Mesenchymal stem cell (in vitro differentiated cells and primary cell): ENCODE data around the gene PEX11A.

ENCODE experiments used
- DNase-seq: peaks from one replicate; pipeline ENCODE4 v3.0.0-alpha.2; 2013
- H2AFZ ChIP-seq: one replicate; pipeline ENCODE4 v1.6.1; 2013; ENCODE audit warnings: low read depth, mild to moderate bottlenecking, control low read depth, inconsistent platforms, low read length, moderate library complexity
- H2AK5ac ChIP-seq: 2 replicates; pipeline ENCODE4 v1.6.1; 2013; ENCODE audit warnings: low read length, moderate library complexity, mild to moderate bottlenecking, inconsistent platforms; ENCODE audit not compliant: severe bottlenecking
- H2BK120ac ChIP-seq: one replicate; pipeline ENCODE4 v1.6.1; 2013; ENCODE audit warnings: low read depth, mild to moderate bottlenecking, inconsistent platforms, low read length, moderate library complexity
- H2BK12ac ChIP-seq, 2 experiments: one replicate each; pipeline ENCODE4 v1.6.1; 2013; ENCODE audit warnings: inconsistent platforms in 2 of 2, low read length in 2 of 2, mild to moderate bottlenecking in 2 of 2, moderate library complexity in 2 of 2, control low read depth in 1 of 2
- H2BK15ac ChIP-seq: one replicate; pipeline ENCODE4 v1.6.1; 2013; ENCODE audit warnings: mild to moderate bottlenecking, low read depth, inconsistent platforms; ENCODE audit not compliant: poor library complexity, severe bottlenecking
- H2BK5ac ChIP-seq: 2 replicates; pipeline ENCODE4 v1.6.1; 2013; ENCODE audit warnings: low read depth, mild to moderate bottlenecking, low read length, control low read depth, inconsistent platforms; ENCODE audit not compliant: poor library complexity, severe bottlenecking
- H3K14ac ChIP-seq, 2 experiments: one replicate each; pipeline ENCODE4 v1.6.1; 2013; ENCODE audit warnings: inconsistent platforms in 2 of 2, low read length in 2 of 2, control low read depth in 1 of 2, mild to moderate bottlenecking in 1 of 2, moderate library complexity in 1 of 2
- H3K18ac ChIP-seq, 2 experiments: one replicate each; pipeline ENCODE4 v1.6.1; 2013; ENCODE audit warnings: inconsistent platforms in 2 of 2, low read length in 2 of 2, control low read depth in 1 of 2, low read depth in 1 of 2, mild to moderate bottlenecking in 1 of 2
- H3K23ac ChIP-seq, 2 experiments: one replicate each; pipeline ENCODE4 v1.6.1; 2013; ENCODE audit warnings: inconsistent platforms in 2 of 2, low read length in 2 of 2, mild to moderate bottlenecking in 2 of 2, moderate library complexity in 2 of 2, control low read depth in 1 of 2
- H3K27ac ChIP-seq: 2 replicates; pipeline ENCODE4 v1.5.1; 2013; ENCODE audit warnings: mild to moderate bottlenecking, moderate library complexity, low read length, control low read depth, inconsistent platforms; ENCODE audit not compliant: poor library complexity, severe bottlenecking
- H3K27me3 ChIP-seq, 2 experiments: 2 replicates each; pipeline versions ENCODE4 v1.6.1 to v1.7.0; 2013; ENCODE audit warnings: low read length in 2 of 2, mild to moderate bottlenecking in 2 of 2, moderate library complexity in 2 of 2, control low read depth in 1 of 2, inconsistent platforms in 1 of 2; ENCODE audit not compliant: control insufficient read depth in 1 of 2, insufficient read depth in 1 of 2
- H3K36me3 ChIP-seq, 2 experiments: 2 replicates each; pipeline versions ENCODE4 v1.6.1 to v1.7.0; 2013; ENCODE audit warnings: low read length in 2 of 2, control low read depth in 1 of 2, inconsistent platforms in 1 of 2, low read depth in 1 of 2, mild to moderate bottlenecking in 1 of 2; ENCODE audit not compliant: insufficient read depth in 2 of 2, control insufficient read depth in 1 of 2
- H3K4ac ChIP-seq, 2 experiments: one replicate each; pipeline ENCODE4 v1.6.1; 2013; ENCODE audit warnings: inconsistent platforms in 2 of 2, low read length in 2 of 2, mild to moderate bottlenecking in 2 of 2, moderate library complexity in 2 of 2, control low read depth in 1 of 2, low read depth in 1 of 2
- H3K4me1 ChIP-seq: 2 replicates; pipeline ENCODE4 v1.6.1; 2013; ENCODE audit warnings: low read depth, low read length, control low read depth; ENCODE audit not compliant: control insufficient read depth, insufficient read depth
- H3K4me2 ChIP-seq: 2 replicates; pipeline ENCODE4 v1.6.1; 2013; ENCODE audit warnings: low read length, mild to moderate bottlenecking, inconsistent platforms; ENCODE audit not compliant: poor library complexity, severe bottlenecking
- H3K4me3 ChIP-seq, 2 experiments: 2 replicates each; pipeline versions ENCODE4 v1.5.1 to v1.7.0; 2013; ENCODE audit warnings: low read length in 2 of 2, mild to moderate bottlenecking in 2 of 2, control low read depth in 1 of 2, low read depth in 1 of 2; ENCODE audit not compliant: insufficient read depth in 1 of 2
- H3K79me1 ChIP-seq: replicated peaks from 2 replicates; pipeline ENCODE4 v1.6.1; 2013; ENCODE audit warnings: mild to moderate bottlenecking, control low read depth, low read length, inconsistent platforms; ENCODE audit not compliant: poor library complexity, severe bottlenecking
- H3K9ac ChIP-seq: 2 replicates; pipeline ENCODE4 v1.7.0; 2013; ENCODE audit warnings: mild to moderate bottlenecking, low read length, moderate library complexity
- H3K9me3 ChIP-seq: 2 replicates; pipeline ENCODE4 v1.7.0; 2013; ENCODE audit warnings: mild to moderate bottlenecking, low read length; ENCODE audit not compliant: control insufficient read depth
- H4K8ac ChIP-seq: one replicate; pipeline ENCODE4 v1.6.1; 2013; ENCODE audit warnings: inconsistent platforms, mild to moderate bottlenecking, low read length, moderate library complexity
- H4K91ac ChIP-seq: one replicate; pipeline ENCODE4 v1.6.1; 2013; ENCODE audit warnings: mild to moderate bottlenecking, low read length, inconsistent platforms
- WGBS: methylation state at CpG from one replicate; pipeline ENCODE4 v1.1.7; 2013; ENCODE audit warnings: mixed read lengths; 5-methylcytosine and 5-hydroxymethylcytosine counted together

The PEX11A gene

DNA sequence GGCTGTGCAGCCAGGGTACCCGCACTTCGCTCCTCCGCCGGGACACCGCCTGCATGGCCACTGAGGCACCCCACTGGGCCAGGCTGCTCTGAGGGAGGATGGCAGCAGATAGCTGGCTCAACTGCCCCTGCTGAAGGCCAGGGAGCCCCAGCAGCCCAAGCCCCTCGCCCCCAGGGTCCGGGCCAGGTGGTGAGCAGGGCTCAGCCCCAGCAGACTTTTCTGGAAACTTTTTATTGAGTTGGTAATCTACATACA lies 22.9 kb downstream of the PEX11A start:
- peaks cover 0 to 4% of the 10 kb centered on the region in 2 experiments for H3K36me3 ChIP-seq
- no peak overlapping the region for H4K8ac ChIP-seq
- no peak for DNase-seq
- peaks cover 17% of the 10 kb centered on the region for H3K4me1 ChIP-seq
- no peak overlapping the region for H2AFZ ChIP-seq
- no peaks in the 10 kb centered on the region for H3K79me1 ChIP-seq
- H3K14ac ChIP-seq: no peak overlapping the region
- no peak overlapping the region for H4K91ac ChIP-seq
- H3K9me3 ChIP-seq: no peaks in the 10 kb centered on the region
- H3K18ac ChIP-seq: no peak overlapping the region
- WGBS: 93% methylated on average over 5 of the region's 7 CpGs
- H2BK12ac ChIP-seq: no peak overlapping the region
- no peaks in the 10 kb centered on the region for H3K27me3 ChIP-seq
- no peak overlapping the region for H3K23ac ChIP-seq
- no peak overlapping the region for H3K4me3 ChIP-seq
- no peak overlapping the region for H3K9ac ChIP-seq
- H3K4me2 ChIP-seq: no peak overlapping the region
- no peak overlapping the region for H2BK15ac ChIP-seq
- no peak overlapping the region for H2BK120ac ChIP-seq
- H2BK5ac ChIP-seq: no peak overlapping the region
- no peak overlapping the region for H2AK5ac ChIP-seq
- no peak overlapping the region for H3K4ac ChIP-seq
- no peak overlapping the region for H3K27ac ChIP-seq

DNA sequence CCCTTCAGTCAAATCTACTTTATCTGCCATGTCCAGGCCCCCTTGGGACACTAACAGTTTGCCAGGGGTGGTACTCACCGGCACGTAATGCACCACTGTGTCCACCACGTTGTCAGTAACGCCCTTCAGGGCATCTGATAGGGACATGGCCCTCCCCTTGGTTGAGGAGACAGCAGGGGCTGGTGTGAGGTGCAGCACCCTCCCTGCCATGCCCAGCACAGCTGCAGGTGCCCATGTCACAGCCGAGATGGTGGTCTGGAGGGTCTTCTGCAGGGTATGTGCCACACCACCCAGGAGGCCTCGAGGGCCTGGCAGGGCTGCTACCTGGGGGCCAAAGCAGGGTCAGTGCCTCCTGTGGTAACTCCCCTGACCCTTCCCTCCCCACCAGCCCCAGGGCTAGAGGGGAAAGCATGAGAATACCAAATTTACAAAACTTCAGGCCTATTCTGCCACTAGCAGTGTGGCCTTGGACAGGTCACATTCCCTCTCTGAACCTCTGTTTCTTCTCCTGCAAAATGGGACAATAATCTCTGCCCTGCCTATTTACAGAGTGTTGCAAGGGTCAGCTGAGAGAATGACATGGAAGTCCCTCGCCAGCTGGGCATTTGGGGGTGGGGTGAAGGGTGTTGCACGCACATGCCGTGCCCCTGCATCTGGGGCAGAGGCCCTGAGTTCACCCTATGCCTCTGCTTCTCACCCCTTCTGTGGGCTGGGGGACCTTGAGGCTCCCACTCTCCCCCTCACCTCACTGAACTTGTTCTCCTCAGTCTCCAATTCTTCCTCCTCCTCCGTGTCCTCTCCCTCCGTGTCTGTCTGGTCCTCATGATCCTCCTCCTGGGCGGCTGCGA lies 23.5 kb downstream of the PEX11A start:
- Histone ChIP-seq H2BK12ac (peak overlapping the region; percentile 56 to 57), H3K4ac (no peak overlapping the region)

DNA sequence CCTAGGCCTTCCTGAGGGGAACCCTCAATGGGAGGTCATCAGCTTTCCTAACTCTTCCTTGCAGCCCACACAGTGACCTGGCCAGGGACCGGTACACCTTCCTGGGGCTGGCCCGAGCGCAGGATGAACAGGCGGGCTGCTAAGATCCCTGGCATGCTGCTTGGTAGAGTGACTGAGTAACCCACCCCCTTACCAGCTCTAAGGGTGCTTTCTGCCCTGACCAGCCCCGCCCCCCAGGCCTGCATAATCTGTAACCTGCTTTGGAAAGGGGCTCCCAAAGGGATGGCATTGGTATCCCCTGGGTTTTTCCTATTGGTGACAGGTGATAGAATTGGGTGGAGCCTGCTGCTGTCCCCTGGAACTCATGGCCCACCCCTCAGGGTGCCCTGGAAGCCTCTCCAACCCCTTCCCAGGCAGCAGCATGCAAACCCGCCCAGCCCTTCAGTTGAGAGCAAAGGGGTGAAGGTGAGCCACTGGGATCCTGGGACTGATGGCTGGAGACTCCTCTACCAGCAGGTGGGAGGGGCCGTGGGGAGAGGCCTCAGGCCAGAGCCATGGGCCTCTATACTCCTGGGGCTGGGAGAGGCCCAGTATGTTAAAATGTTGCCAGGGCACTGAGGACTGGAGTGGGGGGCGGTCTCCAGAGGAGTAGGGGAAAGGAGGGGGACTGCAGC lies 24.2 kb downstream of the PEX11A start:
- Histone ChIP-seq H3K27ac (no peak overlapping the region), H3K4me3 (peak overlapping the region in 1 of 2 experiments; percentile 55), H3K27me3 (no peaks in the 10 kb centered on the region), H2AFZ (peak overlapping the region; percentile 72), H3K79me1 (no peaks in the 10 kb centered on the region), H3K4me2 (peak overlapping the region; percentile 79), H4K91ac (peak overlapping the region; percentile 73), H3K9ac (peak overlapping the region; percentile 79), H3K23ac (peak overlapping the region in 1 of 2 experiments; percentile 17), H3K18ac (peak overlapping the region; percentile 5 to 98), H3K36me3 (peaks cover 0 to 4% of the 10 kb centered on the region in 2 experiments), H4K8ac (peak overlapping the region; percentile 92), H2BK15ac (no peak overlapping the region), H3K14ac (no peak overlapping the region), H3K4me1 (peaks cover 21% of the 10 kb centered on the region), H2BK12ac (peak overlapping the region; percentile 54 to 63), H3K4ac (peak overlapping the region; percentile 51 to 86), H2BK5ac (no peak overlapping the region), H3K9me3 (no peaks in the 10 kb centered on the region), H2BK120ac (peak overlapping the region; percentile 89), H2AK5ac (no peak overlapping the region)
- 92% methylated on average over 8 of the region's 8 CpGs for WGBS
- DNase-seq: no peak

More for the DNA sequence above, 23.5 kb downstream of the PEX11A start:
- no peak overlapping the region for H3K18ac ChIP-seq
- H3K23ac ChIP-seq: no peak overlapping the region
- no peaks in the 10 kb centered on the region for H3K79me1 ChIP-seq
- peaks cover 21% of the 10 kb centered on the region for H3K4me1 ChIP-seq
- peaks cover 0 to 4% of the 10 kb centered on the region in 2 experiments for H3K36me3 ChIP-seq
- H3K27me3 ChIP-seq: no peaks in the 10 kb centered on the region
- no peak overlapping the region for H4K8ac ChIP-seq
- no peak overlapping the region for H3K14ac ChIP-seq
- no peak overlapping the region for H2AFZ ChIP-seq
- no peak overlapping the region for H2BK5ac ChIP-seq
- H4K91ac ChIP-seq: peak overlapping the region; percentile 54
- DNase-seq: no peak
- no peak overlapping the region for H2AK5ac ChIP-seq
- H3K9me3 ChIP-seq: no peaks in the 10 kb centered on the region
- H3K4me3 ChIP-seq: no peak overlapping the region
- no peak overlapping the region for H3K4me2 ChIP-seq
- H2BK15ac ChIP-seq: peak overlapping the region; percentile 70
- no peak overlapping the region for H2BK120ac ChIP-seq
- WGBS: 83% methylated on average over 12 of the region's 13 CpGs
- H3K27ac ChIP-seq: no peak overlapping the region
- no peak overlapping the region for H3K9ac ChIP-seq

DNA sequence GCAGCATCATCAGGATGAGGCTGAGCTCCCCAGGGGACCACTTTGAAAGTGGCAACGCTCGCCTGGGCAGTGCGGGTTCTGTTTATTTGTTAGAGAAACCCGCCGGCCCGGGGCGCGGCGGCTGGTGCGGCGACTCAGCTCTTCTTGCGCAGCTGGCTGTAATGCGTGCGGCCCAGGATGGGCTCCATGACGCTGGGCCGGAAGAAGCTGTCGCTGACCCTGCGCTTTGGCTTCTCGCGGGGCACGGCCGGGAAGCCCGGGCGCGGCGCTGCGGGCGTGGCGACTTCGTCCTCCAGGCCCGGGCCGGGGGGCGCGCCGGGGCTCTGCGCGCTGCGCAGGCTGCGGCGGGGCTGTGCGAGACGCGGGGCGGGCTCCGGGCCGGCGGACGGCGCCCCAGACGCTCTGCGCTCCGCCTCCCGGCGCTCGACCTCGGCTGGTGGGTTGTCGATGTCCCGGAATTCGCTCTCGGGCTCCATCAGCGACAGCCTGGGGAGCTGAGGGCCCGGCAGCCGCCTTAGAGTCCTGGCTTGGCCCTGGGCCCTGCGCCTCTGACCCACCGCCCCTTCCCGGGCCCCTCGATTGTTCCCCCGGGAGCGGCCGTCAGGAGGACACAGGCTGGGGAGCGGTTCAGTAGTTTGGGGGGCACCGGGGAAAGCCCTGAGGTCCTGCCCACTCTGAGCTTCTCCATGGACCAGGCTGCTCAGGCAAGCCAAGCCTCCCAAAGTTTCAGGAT lies 24.9 kb downstream of the PEX11A start:
- Histone ChIP-seq H3K9ac (peak overlapping the region; percentile 79), H3K18ac (peak overlapping the region; percentile 90 to 98), H2BK15ac (peak overlapping the region; percentile 89), H4K8ac (peak overlapping the region; percentile 92), H3K23ac (peak overlapping the region in 1 of 2 experiments; percentile 42), H3K27me3 (no peaks in the 10 kb centered on the region), H3K9me3 (peaks cover under 1% of the 10 kb centered on the region), H2BK120ac (peak overlapping the region; percentile 89), H3K79me1 (no peaks in the 10 kb centered on the region), H3K14ac (no peak overlapping the region), H2BK5ac (no peak overlapping the region), H4K91ac (peak overlapping the region; percentile 73), H3K4me1 (peaks cover 21% of the 10 kb centered on the region), H2BK12ac (peak overlapping the region; percentile 55 to 63), H3K36me3 (peaks cover 3 to 4% of the 10 kb centered on the region in 2 experiments), H3K4ac (peak overlapping the region; percentile 51 to 86), H2AFZ (peak overlapping the region; percentile 72), H3K4me2 (peak overlapping the region; percentile 79), H3K4me3 (peak overlapping the region; percentile 55 to 65), H2AK5ac (no peak overlapping the region), H3K27ac (no peak overlapping the region)
- WGBS: 7% methylated on average over 56 of the region's 72 CpGs
- peak; percentile 75 for DNase-seq
